ENCODE measurements around the gene FANK1.
"Not testable (repeated sequence)": the region's sequence is repeated elsewhere in the genome, so short reads cannot be mapped to it uniquely, and the experiment has no call there.

The FANK1 gene

DNA sequence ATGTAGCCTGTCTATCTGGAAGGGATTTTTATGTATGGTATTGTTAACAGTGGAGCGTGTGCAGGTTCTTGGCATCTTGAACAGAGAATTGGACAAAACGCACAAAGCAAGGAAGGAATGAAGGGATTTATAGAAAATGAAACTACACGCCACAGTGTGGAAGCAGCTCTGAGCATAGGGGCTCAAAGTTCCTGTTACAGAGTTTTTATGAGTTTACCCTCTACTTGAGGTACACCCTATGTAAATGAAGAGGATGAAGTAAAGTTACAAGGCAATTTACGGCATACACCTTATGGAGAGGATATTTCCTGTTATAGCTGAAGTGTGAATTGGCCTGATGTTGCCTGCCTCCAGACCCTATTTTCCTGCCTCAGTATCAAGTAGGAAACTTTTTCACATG, 33.3 kb downstream of the FANK1 start:
- H3K4me3 Mint-ChIP-seq, result no peak overlapping the region
- no peak for ATAC-seq
- H3K27me3 Mint-ChIP-seq, result peaks cover 13% of the 10 kb centered on the region
- DNase-seq, result no peak
- no peak overlapping the region for H3K27ac Mint-ChIP-seq
- no peaks in the 10 kb centered on the region for H3K36me3 Mint-ChIP-seq (ENCODE audit: low read depth)
- H3K4me1 Mint-ChIP-seq, result no peaks in the 10 kb centered on the region
- no peaks in the 10 kb centered on the region for H3K9me3 Mint-ChIP-seq

- DNase-seq (no peak), ATAC-seq (no peak)
- no peaks in the 10 kb centered on the region for H3K9me3 Mint-ChIP-seq
- no peak overlapping the region for H3K4me3 Mint-ChIP-seq
- H3K4me1 Mint-ChIP-seq, result no peaks in the 10 kb centered on the region
- H3K27ac Mint-ChIP-seq, result no peak overlapping the region
- H3K27me3 Mint-ChIP-seq, result peaks cover 24% of the 10 kb centered on the region
- no peaks in the 10 kb centered on the region for H3K36me3 Mint-ChIP-seq (ENCODE audit: low read depth)
Measured at GRCh38 chr10:125933693-125934092, 37.3 kb downstream of the FANK1 start.

GRCh38 chr10:125936331-125936730, 40.0 kb downstream of the FANK1 start:
- H3K27me3 Mint-ChIP-seq, result peaks cover 23% of the 10 kb centered on the region

DNA sequence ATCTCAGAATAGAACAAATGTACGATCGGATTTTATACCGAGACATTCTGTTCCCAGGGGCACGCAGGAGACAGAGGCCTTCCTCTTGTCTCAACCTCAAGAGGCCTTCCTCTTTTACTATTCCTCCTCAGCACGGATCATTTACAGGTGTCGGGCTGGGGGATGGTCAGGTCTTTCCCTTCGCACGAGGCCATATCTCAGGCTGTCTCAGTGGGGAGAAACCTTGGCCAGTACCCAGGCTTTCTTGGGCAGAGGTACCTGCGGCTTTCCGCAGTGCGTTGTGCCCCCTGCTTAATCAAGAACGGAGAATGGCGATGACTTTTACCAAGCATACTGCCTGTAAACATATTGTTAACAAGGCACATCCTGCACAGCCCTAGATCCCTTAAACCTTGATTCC, 44.2 kb downstream of the FANK1 start:
- no peaks in the 10 kb centered on the region for H3K4me1 Mint-ChIP-seq
- DNase-seq (no peak), ATAC-seq (no peak)
- no peak overlapping the region for H3K4me3 Mint-ChIP-seq
- no peaks in the 10 kb centered on the region for H3K36me3 Mint-ChIP-seq (ENCODE audit: low read depth)
- H3K27me3 Mint-ChIP-seq, result peaks cover 10% of the 10 kb centered on the region
- H3K27ac Mint-ChIP-seq, result no peak overlapping the region
- peaks cover 14% of the 10 kb centered on the region for H3K9me3 Mint-ChIP-seq

More at GRCh38 chr10:125936331-125936730, 40.0 kb downstream of the FANK1 start:
- Mint-ChIP-seq H3K36me3 (ENCODE audit: low read depth) (no peaks in the 10 kb centered on the region), H3K4me3 (no peak overlapping the region), H3K27ac (no peak overlapping the region), H3K9me3 (no peaks in the 10 kb centered on the region), H3K4me1 (no peaks in the 10 kb centered on the region)
- ATAC-seq, result no peak
- no peak for DNase-seq

- H3K27ac Mint-ChIP-seq, result no peak overlapping the region
- DNase-seq, result no peak
- ATAC-seq, result no peak
- no peaks in the 10 kb centered on the region for H3K4me1 Mint-ChIP-seq
- peaks cover 24% of the 10 kb centered on the region for H3K9me3 Mint-ChIP-seq
- peaks cover 10% of the 10 kb centered on the region for H3K36me3 Mint-ChIP-seq (ENCODE audit: low read depth)
- no peak overlapping the region for H3K4me3 Mint-ChIP-seq
- no peaks in the 10 kb centered on the region for H3K27me3 Mint-ChIP-seq
Measured at GRCh38 chr10:125951290-125951689, 54.9 kb downstream of the FANK1 start.

DNA sequence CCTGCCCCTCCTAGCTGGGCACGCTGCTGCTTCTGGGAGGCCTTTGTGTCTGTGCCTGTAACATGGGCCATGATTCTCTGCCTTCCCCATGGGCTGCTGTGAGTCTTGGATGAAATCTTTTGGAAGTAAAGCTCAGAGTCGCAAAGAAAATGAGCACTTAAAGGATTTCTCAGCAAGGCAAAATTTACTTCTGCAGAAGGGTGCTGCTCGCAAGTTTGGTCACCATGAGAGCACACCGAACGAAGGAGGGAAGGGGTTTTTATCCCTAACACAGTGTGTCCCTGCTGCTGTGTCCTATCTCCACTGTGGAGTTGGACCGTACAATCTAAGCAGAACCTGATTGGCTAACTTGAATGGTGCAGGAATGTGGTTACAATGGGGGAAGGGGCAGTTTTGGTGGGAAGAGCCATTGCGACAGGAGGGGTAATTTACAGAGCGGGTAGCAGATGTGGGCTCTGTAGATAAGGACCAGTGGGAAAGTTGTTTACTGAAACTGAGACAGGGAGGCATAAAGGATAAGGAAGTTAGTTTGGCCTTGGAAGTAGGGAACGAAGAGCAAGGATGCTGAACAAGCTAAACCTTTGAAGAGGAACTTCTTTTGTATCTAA, 57.5 kb downstream of the FANK1 start:
- Mint-ChIP-seq H3K27me3 (no peaks in the 10 kb centered on the region), H3K9me3 (peaks cover 24% of the 10 kb centered on the region), H3K4me1 (no peaks in the 10 kb centered on the region), H3K36me3 (ENCODE audit: low read depth) (peaks cover 10% of the 10 kb centered on the region), H3K4me3 (no peak overlapping the region), H3K27ac (no peak overlapping the region)
- ATAC-seq (no peak), DNase-seq (no peak)

DNA sequence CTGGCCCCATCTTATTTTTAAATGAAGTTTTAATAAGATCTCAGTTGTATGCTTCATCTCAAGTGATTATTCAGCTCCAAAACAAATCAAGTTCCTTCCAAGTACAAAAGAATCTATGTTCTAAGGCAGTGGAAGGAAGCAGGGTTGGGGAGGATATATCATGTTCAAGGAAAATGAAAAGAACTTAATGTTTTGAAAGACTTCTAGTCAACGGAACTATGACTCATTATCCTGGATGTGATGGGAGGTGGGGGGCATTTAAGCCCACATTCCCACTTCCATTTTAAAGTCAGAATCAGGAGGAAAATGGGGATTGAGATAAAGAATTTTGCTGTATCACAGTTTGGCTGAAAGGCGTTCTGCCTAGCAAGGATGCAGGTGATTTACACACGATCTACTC, 59.4 kb downstream of the FANK1 start:
- Mint-ChIP-seq H3K9me3 (peaks cover 24% of the 10 kb centered on the region), H3K27me3 (no peaks in the 10 kb centered on the region), H3K27ac (no peak overlapping the region), H3K36me3 (ENCODE audit: low read depth) (peaks cover 10% of the 10 kb centered on the region), H3K4me3 (no peak overlapping the region), H3K4me1 (no peaks in the 10 kb centered on the region)
- no peak for DNase-seq
- ATAC-seq, result no peak

- Mint-ChIP-seq H3K4me1 (no peaks in the 10 kb centered on the region), H3K36me3 (ENCODE audit: low read depth) (no peaks in the 10 kb centered on the region), H3K4me3 (no peak overlapping the region), H3K27me3 (peaks cover 3% of the 10 kb centered on the region), H3K9me3 (no peaks in the 10 kb centered on the region), H3K27ac (no peak overlapping the region)
- no peak for ATAC-seq
- no peak for DNase-seq
Measured at GRCh38 chr10:125961743-125962142, 65.4 kb downstream of the FANK1 start.

GRCh38 chr10:125962200-125962599, 65.8 kb downstream of the FANK1 start:
- peaks cover 3% of the 10 kb centered on the region for H3K27me3 Mint-ChIP-seq
- no peaks in the 10 kb centered on the region for H3K9me3 Mint-ChIP-seq
- no peak overlapping the region for H3K27ac Mint-ChIP-seq
- H3K36me3 Mint-ChIP-seq (ENCODE audit: low read depth), result no peaks in the 10 kb centered on the region
- H3K4me1 Mint-ChIP-seq, result no peaks in the 10 kb centered on the region
- no peak for ATAC-seq
- no peak overlapping the region for H3K4me3 Mint-ChIP-seq
- DNase-seq, result no peak

- DNase-seq, result no peak
- H3K36me3 Mint-ChIP-seq (ENCODE audit: low read depth), result no peaks in the 10 kb centered on the region
- H3K4me1 Mint-ChIP-seq, result no peaks in the 10 kb centered on the region
- no peak for ATAC-seq
- no peaks in the 10 kb centered on the region for H3K9me3 Mint-ChIP-seq
- H3K4me3 Mint-ChIP-seq, result no peak overlapping the region
- no peak overlapping the region for H3K27ac Mint-ChIP-seq
- H3K27me3 Mint-ChIP-seq, result peaks cover 3% of the 10 kb centered on the region
Measured at GRCh38 chr10:125964558-125964957, 68.2 kb downstream of the FANK1 start.

GRCh38 chr10:125967533-125967932, 71.2 kb downstream of the FANK1 start:
- no peak overlapping the region for H3K4me3 Mint-ChIP-seq
- DNase-seq (no peak), ATAC-seq (no peak)
- no peaks in the 10 kb centered on the region for H3K9me3 Mint-ChIP-seq
- no peak overlapping the region for H3K27ac Mint-ChIP-seq
- no peaks in the 10 kb centered on the region for H3K36me3 Mint-ChIP-seq (ENCODE audit: low read depth)
- H3K27me3 Mint-ChIP-seq, result peaks cover 3% of the 10 kb centered on the region
- H3K4me1 Mint-ChIP-seq, result no peaks in the 10 kb centered on the region

DNA sequence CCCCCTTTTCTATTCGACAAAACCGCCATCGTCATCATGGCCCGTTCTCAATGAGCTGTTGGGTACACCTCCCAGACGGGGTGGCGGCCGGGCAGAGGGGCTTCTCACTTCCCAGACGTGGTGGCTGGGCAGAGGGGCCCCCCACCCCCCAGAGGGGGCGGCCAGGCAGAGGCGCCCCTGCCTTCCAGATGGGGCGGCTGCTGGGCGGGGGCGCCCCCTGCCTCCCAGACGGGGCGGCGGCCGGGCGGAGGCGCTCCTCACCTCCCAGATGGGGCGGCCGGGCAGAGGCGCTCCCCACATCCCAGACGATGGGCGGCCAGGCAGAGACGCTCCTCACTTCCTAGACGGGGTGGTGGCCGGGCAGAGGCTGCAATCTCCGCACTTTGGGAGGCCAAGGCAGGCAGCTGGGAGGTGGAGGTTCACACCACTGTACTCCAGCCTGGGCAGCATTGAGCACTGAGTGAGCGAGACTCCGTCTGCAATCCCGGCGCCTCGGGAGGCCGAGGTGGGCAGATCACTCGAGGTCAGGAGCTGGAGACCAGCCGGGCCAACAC, 73.8 kb downstream of the FANK1 start:
- not testable (repeated sequence) for H3K27ac Mint-ChIP-seq; DNase-seq; H3K9me3 Mint-ChIP-seq; ATAC-seq; H3K36me3 Mint-ChIP-seq (ENCODE audit: low read depth); H3K27me3 Mint-ChIP-seq; H3K4me3 Mint-ChIP-seq; H3K4me1 Mint-ChIP-seq

GRCh38 chr10:125976960-125977605, 80.7 kb downstream of the FANK1 start:
- no peak overlapping the region for H3K4me3 Mint-ChIP-seq
- ATAC-seq, result no peak
- peaks cover 3% of the 10 kb centered on the region for H3K27me3 Mint-ChIP-seq
- H3K9me3 Mint-ChIP-seq, result no peaks in the 10 kb centered on the region
- H3K27ac Mint-ChIP-seq, result no peak overlapping the region
- H3K4me1 Mint-ChIP-seq, result no peaks in the 10 kb centered on the region
- H3K36me3 Mint-ChIP-seq (ENCODE audit: low read depth), result no peaks in the 10 kb centered on the region
- no peak for DNase-seq

GRCh38 chr10:125979976-125980375, 83.6 kb downstream of the FANK1 start:
- ATAC-seq, result no peak
- Mint-ChIP-seq H3K27ac (no peak overlapping the region), H3K4me1 (no peaks in the 10 kb centered on the region), H3K9me3 (no peaks in the 10 kb centered on the region), H3K27me3 (peaks cover 2% of the 10 kb centered on the region), H3K36me3 (ENCODE audit: low read depth) (no peaks in the 10 kb centered on the region), H3K4me3 (no peak overlapping the region)
- no peak for DNase-seq

- Mint-ChIP-seq H3K27ac (no peak overlapping the region), H3K27me3 (peaks cover 2% of the 10 kb centered on the region), H3K36me3 (ENCODE audit: low read depth) (no peaks in the 10 kb centered on the region), H3K4me3 (no peak overlapping the region), H3K4me1 (no peaks in the 10 kb centered on the region), H3K9me3 (no peaks in the 10 kb centered on the region)
- DNase-seq (no peak), ATAC-seq (no peak)
Measured at GRCh38 chr10:125980521-125981035, 84.2 kb downstream of the FANK1 start.

All from activated naive CD8-positive, alpha-beta T cell treated with anti-CD3 and anti-CD28 coated beads, Interleukin-2, amount 50 U/mL, for 24 hours (primary cell).